HepG2 (cell line): Measurements from ENCODE around the gene DNM1. TPM values are rescaled to one million over a fixed set of nuclear protein-coding genes. Genes with fewer than 3 reads are reported as not detected.

Source experiments
- ATF5 ChIP-seq: sonication (generic); formaldehyde crosslinking; IDR thresholded peaks from 2 replicates; pipeline ENCODE4 v1.4.0; 2020; ENCODE audit warnings: mild to moderate bottlenecking, low read depth, missing genetic modification reagents
- EZH2 ChIP-seq: conservative IDR thresholded peaks from 2 replicates; pipeline ENCODE4 v1.6.1; 2012; ENCODE audit warnings: mild to moderate bottlenecking, low read depth, low read length, moderate library complexity
- HOXA5 ChIP-seq: sonication (generic); formaldehyde crosslinking; IDR thresholded peaks from 2 replicates; pipeline ENCODE4 v1.4.0; 2020; ENCODE audit warnings: missing genetic modification reagents
- MEIS2 ChIP-seq: sonication (generic); formaldehyde crosslinking; IDR thresholded peaks from 2 replicates; pipeline ENCODE4 v1.9.0; 2021; ENCODE audit warnings: mild to moderate bottlenecking, missing genetic modification reagents
- NFATC3 ChIP-seq: sonication (generic); formaldehyde crosslinking; IDR thresholded peaks from 2 replicates; pipeline ENCODE4 v1.5.1; 2020; ENCODE audit warnings: mild to moderate bottlenecking, missing genetic modification reagents
- NFYB ChIP-seq: sonication (generic); formaldehyde crosslinking; IDR thresholded peaks from 2 replicates; pipeline ENCODE4 v1.4.0; 2020; ENCODE audit warnings: missing genetic modification reagents
- NFYC ChIP-seq: IDR thresholded peaks from 2 replicates; pipeline ENCODE4 v1.6.1; 2016; ENCODE audit warnings: missing genetic modification reagents, missing compliant biosample characterization
- NR2F6 ChIP-seq, 2 experiments: IDR thresholded peaks; 2 replicates each; pipeline ENCODE4 v1.6.1; 2016; ENCODE audit warnings: antibody characterized with exemption in 1 of 2, mild to moderate bottlenecking in 1 of 2
- NRL ChIP-seq: sonication (generic); formaldehyde crosslinking; IDR thresholded peaks from 2 replicates; pipeline ENCODE4 v1.5.0; 2020; ENCODE audit warnings: missing genetic modification reagents, mild to moderate bottlenecking, moderate library complexity, borderline replicate concordance
- ZMYM2 ChIP-seq: sonication (generic); formaldehyde crosslinking; IDR thresholded peaks from 2 replicates; pipeline ENCODE4 v1.8.0; 2022; ENCODE audit warnings: mild to moderate bottlenecking, missing genetic modification reagents
- ZNF318 ChIP-seq: sonication (generic); formaldehyde crosslinking; IDR thresholded peaks from 2 replicates; pipeline ENCODE4 v1.4.0; 2020; ENCODE audit warnings: mild to moderate bottlenecking, missing genetic modification reagents
- ZNF33B ChIP-seq: sonication (generic); formaldehyde crosslinking; IDR thresholded peaks from 2 replicates; pipeline ENCODE4 v1.5.1; 2020; ENCODE audit warnings: mild to moderate bottlenecking, missing genetic modification reagents
- ZNF569 ChIP-seq: sonication (generic); formaldehyde crosslinking; IDR thresholded peaks from 2 replicates; pipeline ENCODE4 v1.5.0; 2020; ENCODE audit warnings: mild to moderate bottlenecking, missing genetic modification reagents, moderate library complexity, borderline replicate concordance
- polyA plus RNA-seq, 8 experiments: library from polyadenylated mRNA; depleted of rRNA in 3 of 8; stranded (reverse) in 7 of 8; unstranded in 1 of 8; fragments of >200 nt; fragmentation: Illumina TruSeq in 4 of 8; extraction: Trizol in 4 of 8; gene quantifications; 2 replicates each; pipeline versions ENCODE4 v1.2.1 to v1.2.3, GENCODE V29; 2011 to 2016; ENCODE audit warnings: low read depth in 4 of 8, missing spikeins in 1 of 8, mixed read lengths in 1 of 8; ENCODE audit not compliant: insufficient read depth in 1 of 8
- total RNA-seq, 5 experiments: library from RNA; depleted of rRNA; stranded (reverse); fragments of >200 nt; fragmentation: Illumina TruSeq; extraction: Trizol; gene quantifications; 2 replicates each; pipeline ENCODE4 v1.2.3, GENCODE V29; 2016; ENCODE audit warnings: low read depth in 1 of 5
- TF ChIP-seq, protein P1 (sequence below): sonication (generic); formaldehyde crosslinking; IDR thresholded peaks from 2 replicates; pipeline ENCODE4 v1.4.0; 2020; ENCODE audit warnings: missing genetic modification reagents, borderline replicate concordance
- TF ChIP-seq, protein P2 (sequence below): sonication (generic); formaldehyde crosslinking; IDR thresholded peaks from 2 replicates; pipeline ENCODE4 v1.5.1; 2020; ENCODE audit warnings: mild to moderate bottlenecking, missing genetic modification reagents

Gene DNM1
- total and polyA plus RNA-seq, 2 of the 13 experiments (the other 11 are each of a cell fraction or from before 2014, with no cell fraction given) = 0.13 to 0.58 TPM

DNA sequence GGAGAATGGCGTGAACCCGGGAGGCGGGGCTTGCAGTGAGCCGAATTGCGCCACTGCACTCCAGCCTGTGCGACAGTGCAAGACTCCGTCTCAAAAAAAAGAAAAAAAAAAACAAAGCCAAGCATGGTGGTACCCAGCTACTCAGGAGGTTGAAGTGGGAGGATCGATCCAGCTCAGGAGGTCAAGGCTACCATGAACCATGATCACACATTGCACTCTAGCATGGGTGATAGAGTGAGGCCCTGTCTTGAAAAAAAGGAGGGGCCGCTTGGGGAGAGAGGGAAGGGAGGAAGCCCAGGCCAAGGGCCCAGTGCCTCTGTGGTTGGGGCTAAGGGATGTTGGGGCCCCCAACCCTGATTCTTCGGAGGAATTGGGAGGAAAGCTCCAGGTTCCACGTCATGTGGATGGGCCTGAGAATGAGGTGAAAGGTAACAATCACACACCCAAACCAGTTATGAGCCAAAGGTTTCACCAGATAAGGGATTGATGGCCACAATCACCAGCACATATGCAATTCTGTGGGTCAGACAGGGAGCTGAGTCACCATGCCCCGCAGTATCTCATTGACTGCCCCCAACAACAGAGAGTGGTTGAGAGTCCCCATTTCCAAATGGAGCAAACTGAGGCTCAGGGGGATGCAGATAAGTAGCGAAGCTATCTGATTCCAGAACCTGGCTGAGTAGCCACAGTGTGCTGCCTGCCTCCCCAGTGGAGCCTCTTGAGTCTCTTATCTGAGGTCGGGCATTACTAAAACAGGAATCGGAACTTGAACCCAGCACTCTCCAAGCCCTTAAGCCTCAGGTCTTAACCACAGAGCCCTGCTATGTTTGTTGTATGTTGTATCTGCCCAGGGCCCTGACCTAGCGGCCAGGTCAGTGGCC is 93.4 kb downstream of the DNM1 start (continued):
- TF ChIP-seq NRL = no peak
- TF ChIP-seq ZNF33B (CRISPR knock-in tag) = peak; percentile 37; the same call in 1 of the 2 replicates
- no peak for TF ChIP-seq NFATC3 (CRISPR knock-in tag)
- TF ChIP-seq, protein P1, sequence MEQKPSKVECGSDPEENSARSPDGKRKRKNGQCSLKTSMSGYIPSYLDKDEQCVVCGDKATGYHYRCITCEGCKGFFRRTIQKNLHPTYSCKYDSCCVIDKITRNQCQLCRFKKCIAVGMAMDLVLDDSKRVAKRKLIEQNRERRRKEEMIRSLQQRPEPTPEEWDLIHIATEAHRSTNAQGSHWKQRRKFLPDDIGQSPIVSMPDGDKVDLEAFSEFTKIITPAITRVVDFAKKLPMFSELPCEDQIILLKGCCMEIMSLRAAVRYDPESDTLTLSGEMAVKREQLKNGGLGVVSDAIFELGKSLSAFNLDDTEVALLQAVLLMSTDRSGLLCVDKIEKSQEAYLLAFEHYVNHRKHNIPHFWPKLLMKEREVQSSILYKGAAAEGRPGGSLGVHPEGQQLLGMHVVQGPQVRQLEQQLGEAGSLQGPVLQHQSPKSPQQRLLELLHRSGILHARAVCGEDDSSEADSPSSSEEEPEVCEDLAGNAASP = no peak
- no peak for TF ChIP-seq ZNF569 (CRISPR knock-in tag)
- no peak for TF ChIP-seq ZMYM2 (CRISPR knock-in tag)
- TF ChIP-seq EZH2 = no peak
- no peak for TF ChIP-seq NFYC (CRISPR knock-in tag)
- TF ChIP-seq, protein P2, sequence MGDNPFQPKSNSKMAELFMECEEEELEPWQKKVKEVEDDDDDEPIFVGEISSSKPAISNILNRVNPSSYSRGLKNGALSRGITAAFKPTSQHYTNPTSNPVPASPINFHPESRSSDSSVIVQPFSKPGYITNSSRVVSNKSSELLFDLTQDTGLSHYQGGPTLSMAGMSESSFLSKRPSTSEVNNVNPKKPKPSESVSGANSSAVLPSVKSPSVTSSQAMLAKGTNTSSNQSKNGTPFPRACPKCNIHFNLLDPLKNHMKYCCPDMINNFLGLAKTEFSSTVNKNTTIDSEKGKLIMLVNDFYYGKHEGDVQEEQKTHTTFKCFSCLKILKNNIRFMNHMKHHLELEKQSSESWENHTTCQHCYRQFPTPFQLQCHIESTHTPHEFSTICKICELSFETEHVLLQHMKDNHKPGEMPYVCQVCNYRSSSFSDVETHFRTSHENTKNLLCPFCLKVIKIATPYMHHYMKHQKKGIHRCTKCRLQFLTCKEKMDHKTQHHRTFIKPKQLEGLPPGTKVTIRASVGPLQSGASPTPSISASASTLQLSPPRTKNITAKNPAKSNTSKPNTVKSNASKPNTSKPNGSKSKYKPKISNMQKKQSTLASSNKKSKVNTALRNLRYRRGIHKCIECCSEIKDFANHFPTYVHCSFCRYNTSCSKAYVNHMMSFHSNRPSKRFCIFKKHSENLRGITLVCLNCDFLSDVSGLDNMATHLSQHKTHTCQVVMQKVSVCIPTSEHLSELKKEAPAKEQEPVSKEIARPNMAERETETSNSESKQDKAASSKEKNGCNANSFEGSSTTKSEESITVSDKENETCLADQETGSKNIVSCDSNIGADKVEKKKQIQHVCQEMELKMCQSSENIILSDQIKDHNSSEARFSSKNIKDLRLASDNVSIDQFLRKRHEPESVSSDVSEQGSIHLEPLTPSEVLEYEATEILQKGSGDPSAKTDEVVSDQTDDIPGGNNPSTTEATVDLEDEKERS (CRISPR knock-in tag) = no peak
- TF ChIP-seq HOXA5 (CRISPR knock-in tag) = peak; percentile 30; the same call in 1 of the 2 replicates
- TF ChIP-seq ATF5 (CRISPR knock-in tag) = no peak
- no peak for TF ChIP-seq MEIS2 (CRISPR knock-in tag)
- TF ChIP-seq NFYB (CRISPR knock-in tag) = no peak
- peak; percentile 60 for TF ChIP-seq NR2F6 (IDR thresholded peaks at IDR 0.05)
- TF ChIP-seq NR2F6 (CRISPR knock-in tag; IDR thresholded peaks at IDR 0.05) = no peak; the same call in 1 of the 2 replicates
- no peak for TF ChIP-seq ZNF318
